ENCODE data around the gene ZNF248.

Gene ZNF248

GRCh38 chr10:37812290-37812689 lies 45.1 kb downstream of the ZNF248 start:
- TF ChIP-seq, protein P1, sequence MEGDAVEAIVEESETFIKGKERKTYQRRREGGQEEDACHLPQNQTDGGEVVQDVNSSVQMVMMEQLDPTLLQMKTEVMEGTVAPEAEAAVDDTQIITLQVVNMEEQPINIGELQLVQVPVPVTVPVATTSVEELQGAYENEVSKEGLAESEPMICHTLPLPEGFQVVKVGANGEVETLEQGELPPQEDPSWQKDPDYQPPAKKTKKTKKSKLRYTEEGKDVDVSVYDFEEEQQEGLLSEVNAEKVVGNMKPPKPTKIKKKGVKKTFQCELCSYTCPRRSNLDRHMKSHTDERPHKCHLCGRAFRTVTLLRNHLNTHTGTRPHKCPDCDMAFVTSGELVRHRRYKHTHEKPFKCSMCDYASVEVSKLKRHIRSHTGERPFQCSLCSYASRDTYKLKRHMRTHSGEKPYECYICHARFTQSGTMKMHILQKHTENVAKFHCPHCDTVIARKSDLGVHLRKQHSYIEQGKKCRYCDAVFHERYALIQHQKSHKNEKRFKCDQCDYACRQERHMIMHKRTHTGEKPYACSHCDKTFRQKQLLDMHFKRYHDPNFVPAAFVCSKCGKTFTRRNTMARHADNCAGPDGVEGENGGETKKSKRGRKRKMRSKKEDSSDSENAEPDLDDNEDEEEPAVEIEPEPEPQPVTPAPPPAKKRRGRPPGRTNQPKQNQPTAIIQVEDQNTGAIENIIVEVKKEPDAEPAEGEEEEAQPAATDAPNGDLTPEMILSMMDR (IDR thresholded peaks at IDR 0.05; ENCODE audit: low read depth, low read length, missing control alignments) = no peak
- no peak for DNase-seq (ENCODE audit: extremely low read depth, low read depth)

GRCh38 chr10:37803269-37803668 lies 54.1 kb downstream of the ZNF248 start:
- no peak for DNase-seq (ENCODE audit: extremely low read depth, low read depth)
- TF ChIP-seq, protein P1 (IDR thresholded peaks at IDR 0.05; ENCODE audit: low read depth, low read length, missing control alignments) = no peak
- H3K4me3 ChIP-seq (replicated peaks; ENCODE audit: low read depth, low read length) = no peak overlapping the region

More at GRCh38 chr10:37812290-37812689, 45.1 kb downstream of the ZNF248 start:
- H3K4me3 ChIP-seq (replicated peaks; ENCODE audit: low read depth, low read length) = no peak overlapping the region

DNA sequence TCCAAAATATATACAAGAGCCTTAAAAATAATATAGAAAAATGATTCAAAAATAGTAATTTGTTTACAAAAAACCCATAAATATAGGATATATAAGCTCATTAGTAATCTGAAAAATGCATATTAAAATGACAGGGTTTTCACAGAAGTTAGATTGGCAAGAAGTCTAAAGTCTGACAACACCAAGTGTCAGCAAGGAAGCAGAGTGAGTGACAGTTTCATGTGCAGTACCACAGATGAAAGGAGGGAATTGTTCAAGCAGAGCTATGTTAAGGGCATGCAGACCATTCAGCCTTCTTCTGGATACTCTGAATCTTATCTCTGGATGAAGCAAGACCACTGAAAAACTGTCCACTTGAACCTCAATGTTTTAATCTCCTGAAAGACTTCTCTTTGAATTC lies 55.9 kb downstream of the ZNF248 start:
- H3K4me3 ChIP-seq (replicated peaks; ENCODE audit: low read depth, low read length) = no peak overlapping the region
- TF ChIP-seq, protein P1 (IDR thresholded peaks at IDR 0.05; ENCODE audit: low read depth, low read length, missing control alignments) = no peak
- no peak for DNase-seq (ENCODE audit: extremely low read depth, low read depth)

GRCh38 chr10:37794305-37794976 lies 63.0 kb downstream of the ZNF248 start:
- TF ChIP-seq, protein P1 (IDR thresholded peaks at IDR 0.05; ENCODE audit: low read depth, low read length, missing control alignments) = no peak
- no peak overlapping the region for H3K4me3 ChIP-seq (replicated peaks; ENCODE audit: low read depth, low read length)
- no peak for DNase-seq (ENCODE audit: extremely low read depth, low read depth)

DNA sequence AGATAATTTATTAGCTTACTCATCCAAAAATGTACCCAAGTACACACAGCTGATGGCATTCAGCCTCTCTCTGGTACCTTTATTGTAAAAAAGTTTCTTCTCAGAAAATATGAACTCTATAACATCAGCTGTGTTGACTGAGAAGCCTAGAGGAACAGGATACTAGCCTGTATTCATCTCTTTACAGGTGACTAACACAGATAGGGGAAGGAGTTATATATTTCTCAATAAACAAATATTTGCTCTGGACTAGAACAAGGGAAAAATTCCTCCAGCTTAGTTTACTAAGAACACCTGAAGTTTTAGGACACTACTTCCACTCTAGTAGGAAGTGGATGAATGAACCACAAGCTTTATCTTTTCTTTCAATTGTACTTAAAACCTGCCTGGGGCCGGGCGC lies 67.8 kb downstream of the ZNF248 start:
- TF ChIP-seq, protein P1 (IDR thresholded peaks at IDR 0.05; ENCODE audit: low read depth, low read length, missing control alignments) = no peak
- H3K4me3 ChIP-seq (replicated peaks; ENCODE audit: low read depth, low read length) = no peak overlapping the region
- DNase-seq (ENCODE audit: extremely low read depth, low read depth) = no peak

DNA sequence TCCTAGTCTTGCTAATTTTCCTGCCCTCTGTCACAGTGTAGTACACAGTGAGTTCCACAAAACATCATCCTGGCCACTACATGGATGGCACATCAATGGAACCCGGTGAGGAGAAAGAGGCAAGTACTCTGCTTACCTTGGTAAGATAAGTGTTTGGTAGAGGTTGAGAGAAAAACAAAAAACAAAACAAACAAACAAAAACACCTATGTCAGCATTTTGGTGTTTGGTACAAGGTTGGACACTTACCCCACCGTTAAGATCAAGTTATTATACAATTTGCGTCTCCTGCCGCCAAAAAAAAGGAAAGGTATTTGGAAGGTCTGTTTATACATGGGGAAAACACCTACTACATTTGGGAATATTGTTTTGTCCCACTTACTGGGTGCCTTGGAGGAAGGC lies 72.7 kb downstream of the ZNF248 start:
- TF ChIP-seq, protein P1 (IDR thresholded peaks at IDR 0.05; ENCODE audit: low read depth, low read length, missing control alignments) = no peak
- H3K4me3 ChIP-seq (replicated peaks; ENCODE audit: low read depth, low read length) = no peak overlapping the region
- DNase-seq (ENCODE audit: extremely low read depth, low read depth) = no peak

DNA sequence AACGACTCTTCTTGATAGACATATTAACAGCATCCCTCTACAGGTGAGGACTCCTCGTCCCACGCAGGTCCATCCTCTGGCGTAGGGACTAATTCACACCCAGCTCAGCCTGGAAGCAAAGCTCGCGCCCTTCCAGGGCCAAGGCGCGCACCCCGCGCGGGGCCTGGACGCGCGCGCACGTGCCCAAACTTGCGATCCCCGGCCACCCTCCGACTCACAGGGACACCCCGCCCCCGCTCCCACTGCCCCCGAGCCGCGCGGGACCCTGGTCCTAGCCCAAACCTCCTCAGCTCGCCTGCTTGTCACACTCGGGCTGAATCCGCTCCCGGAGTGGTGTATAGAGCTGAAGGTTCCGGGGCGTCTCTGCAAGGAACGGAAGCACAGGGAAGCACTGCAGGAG lies 76.9 kb downstream of the ZNF248 start:
- no peak overlapping the region for H3K4me3 ChIP-seq (replicated peaks; ENCODE audit: low read depth, low read length)
- TF ChIP-seq, protein P1 (IDR thresholded peaks at IDR 0.05; ENCODE audit: low read depth, low read length, missing control alignments) = no peak
- no peak for DNase-seq (ENCODE audit: extremely low read depth, low read depth)

All from HFF-Myc (cell line).